IPS-NIHi7 (cell line): Measurements from ENCODE around the gene EVA1C.
"Not testable (repeated sequence)": the region's sequence is repeated elsewhere in the genome, so short reads cannot be mapped to it uniquely, and the experiment has no call there.

ENCODE experiments used
- DNase-seq: peaks from one replicate; pipeline ENCODE4 v3.0.0; 2012; ENCODE audit warnings: mixed read lengths; ENCODE audit errors: extremely low spot score

Gene EVA1C

DNA sequence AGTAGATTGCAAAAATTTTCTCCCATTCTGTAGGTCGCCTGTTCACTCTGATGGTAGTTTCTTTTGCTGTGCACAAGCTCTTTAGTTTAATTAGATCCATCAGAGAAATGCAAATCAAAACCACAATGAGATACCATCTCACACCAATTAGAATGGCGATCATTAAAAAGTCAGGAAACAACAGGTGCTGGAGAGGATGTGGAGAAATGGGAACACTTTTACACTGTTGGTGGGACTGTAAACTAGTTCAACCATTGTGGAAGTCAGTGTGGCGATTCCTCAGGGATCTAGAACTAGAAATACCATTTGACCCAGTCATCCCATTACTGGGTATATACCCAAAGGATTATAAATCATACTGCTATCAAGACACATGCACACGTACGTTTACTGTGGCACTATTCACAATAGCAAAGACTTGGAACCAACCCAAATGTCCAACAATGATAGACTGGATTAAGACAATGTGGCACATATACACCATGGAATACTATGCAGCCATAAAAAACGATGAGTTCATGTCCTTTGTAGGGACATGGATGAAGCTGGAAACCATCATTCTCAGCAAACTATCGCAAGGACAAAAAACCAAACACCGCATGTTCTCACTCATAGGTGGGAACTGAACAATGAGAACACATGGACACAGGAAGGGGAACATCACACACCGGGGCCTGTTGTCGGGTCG, 21.8 kb upstream of the EVA1C start:
- not testable (repeated sequence) for DNase-seq

DNA sequence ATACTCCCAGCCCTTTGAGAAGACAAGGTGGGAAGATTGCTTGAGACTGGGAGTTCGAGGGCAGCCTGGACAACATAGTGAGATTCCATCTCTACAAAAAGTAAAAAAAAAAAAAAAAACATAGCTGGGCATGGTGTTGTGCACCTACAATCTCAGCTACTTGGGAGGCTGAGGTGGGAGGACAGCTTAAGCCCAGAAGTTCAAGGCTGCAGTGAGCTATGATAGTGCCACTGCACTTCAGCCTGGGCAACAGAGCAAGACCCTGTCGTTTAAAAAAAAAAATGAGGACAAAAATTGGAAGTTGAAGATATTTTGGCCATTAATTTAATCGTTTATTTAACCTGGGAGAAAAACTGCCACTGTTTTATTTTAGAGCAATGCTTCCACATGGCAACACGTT, 20.8 kb upstream of the EVA1C start:
- no peak for DNase-seq

DNA sequence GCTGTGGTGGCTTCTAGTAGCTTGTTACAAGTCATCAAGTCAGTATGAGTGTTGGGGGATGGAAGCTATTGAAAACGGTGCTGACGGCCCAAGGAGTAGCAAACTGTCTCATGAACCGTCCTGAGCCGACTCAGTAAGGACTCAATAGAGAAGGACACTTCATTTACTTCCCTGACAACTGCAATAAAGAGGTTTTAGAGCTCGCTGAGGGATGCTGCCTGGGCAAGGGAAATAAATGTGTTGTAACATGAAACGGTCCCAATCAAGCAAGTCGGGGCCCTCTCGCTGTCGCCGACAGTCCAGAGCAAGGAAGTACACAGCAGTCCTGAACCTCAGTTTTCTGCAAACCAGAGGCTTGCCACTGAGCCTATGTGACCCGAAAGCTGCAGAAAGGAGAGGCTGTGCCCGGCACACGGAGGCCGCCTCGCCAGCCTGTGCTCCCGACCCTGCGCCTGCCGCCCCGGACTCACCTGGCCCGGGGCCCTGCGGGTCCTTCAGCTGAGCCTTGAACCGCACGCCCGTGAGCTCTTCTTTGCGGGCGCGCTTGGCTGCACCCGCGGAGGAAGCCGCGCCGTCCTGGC, 20.1 kb upstream of the EVA1C start:
- peak; percentile 33 for DNase-seq

DNA sequence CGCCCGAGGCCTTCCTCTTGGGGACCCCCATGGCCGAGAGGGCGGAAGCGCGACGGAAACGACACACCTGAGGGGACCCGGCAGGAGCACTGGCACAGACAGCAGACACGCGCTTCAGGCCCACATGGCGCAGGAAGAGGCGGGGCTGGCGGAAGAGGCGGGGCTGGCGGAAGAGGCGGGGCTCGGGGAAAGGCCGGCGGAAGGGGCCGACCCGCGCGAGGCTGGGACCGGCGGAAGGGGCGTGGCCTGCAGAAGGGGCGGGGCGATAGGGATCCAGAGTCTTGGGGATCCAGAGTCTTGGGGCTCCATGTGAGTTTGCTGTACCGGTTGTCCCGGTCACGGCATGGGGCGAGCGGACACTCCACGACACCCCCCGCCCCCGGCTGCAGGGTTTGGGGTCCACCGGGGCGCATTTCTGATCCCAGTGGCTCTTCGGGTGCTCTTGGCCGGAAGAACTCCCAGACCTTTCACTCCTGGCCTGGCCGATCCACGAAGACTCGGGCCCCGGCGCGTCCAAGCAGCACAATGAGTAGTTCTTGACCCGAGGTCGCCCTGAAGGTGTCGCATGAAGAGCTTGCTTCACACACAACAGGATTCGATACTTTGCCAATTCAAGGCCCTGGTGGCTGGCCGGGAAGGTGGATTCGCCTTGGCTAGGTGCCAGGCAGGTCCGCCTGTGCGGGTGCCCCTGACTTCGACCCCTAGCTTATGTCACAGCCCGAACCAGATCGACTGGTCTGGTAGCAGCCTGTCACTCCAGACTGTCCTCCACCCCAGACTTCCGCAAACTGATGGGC, 19.4 kb upstream of the EVA1C start, which contains the start of gene URB1:
TSS of gene URB1 (minus strand) at position 133 of the 797 bp plus-strand sequence. CDS start at position 31, 102 bp downstream.
- DNase-seq, result peak; percentile 97

DNA sequence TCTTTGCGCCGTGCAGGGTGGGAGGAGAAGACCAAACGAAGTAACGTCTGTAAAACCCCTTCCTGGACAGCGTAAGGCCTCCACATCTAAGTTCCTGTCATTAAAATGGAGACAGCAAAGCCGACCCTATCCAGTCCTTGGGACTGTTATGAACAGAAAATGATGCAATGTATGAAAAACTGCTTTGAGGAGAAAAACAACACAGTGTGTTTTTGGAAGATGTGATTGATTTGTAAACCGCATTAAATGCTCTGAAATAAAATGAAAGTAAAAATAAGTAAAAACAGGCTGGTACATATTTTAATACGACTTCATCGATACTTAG, 18.9 kb upstream of the EVA1C start:
- no peak for DNase-seq

DNA sequence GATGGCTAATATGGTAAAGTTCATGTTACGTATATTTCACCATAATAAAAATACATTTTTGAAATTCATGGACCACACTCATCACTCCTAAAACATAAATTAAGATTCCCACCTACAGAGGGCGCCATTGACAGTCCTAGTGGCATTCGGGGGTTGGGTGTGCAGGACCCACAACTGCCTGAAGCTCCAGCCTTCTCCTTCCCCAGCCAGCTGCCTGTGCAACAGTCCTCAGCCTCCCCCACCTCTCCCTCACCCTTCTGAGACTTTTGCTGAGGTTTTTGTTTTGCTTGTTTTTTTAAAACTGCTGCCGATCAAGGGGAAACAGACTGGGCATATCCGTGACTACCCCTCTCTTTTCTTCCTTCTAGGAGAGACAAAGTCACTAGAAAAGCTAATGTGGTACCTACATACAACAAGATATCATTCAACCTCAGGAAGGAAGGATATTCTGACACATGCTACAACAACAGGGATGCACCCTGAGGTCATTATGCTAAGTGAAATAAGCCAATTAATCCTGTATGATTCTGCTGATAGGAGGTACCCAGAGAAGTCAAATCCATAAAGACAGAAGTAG, 9.2 kb upstream of the EVA1C start:
- peak; percentile 85 for DNase-seq

DNA sequence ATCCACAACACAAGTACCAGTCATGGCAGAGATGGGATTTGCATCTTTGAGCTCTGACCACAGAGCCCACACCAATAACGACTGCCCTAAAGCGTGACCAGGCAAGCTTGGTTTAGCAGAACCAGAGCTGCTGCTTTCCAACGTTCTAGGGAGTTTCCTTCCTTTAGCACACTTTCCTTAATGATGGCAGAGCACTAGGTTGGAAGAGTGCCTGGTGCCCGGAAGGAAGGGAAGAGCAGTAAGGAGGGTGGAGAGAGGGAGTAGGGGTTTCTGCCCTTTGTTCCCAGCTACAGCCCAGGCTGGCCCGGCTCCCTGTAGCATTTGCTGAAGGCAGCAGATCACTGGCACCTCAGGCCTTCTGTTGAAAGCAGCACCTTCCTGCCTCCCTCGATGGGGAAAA, 6.1 kb upstream of the EVA1C start:
- no peak for DNase-seq

DNA sequence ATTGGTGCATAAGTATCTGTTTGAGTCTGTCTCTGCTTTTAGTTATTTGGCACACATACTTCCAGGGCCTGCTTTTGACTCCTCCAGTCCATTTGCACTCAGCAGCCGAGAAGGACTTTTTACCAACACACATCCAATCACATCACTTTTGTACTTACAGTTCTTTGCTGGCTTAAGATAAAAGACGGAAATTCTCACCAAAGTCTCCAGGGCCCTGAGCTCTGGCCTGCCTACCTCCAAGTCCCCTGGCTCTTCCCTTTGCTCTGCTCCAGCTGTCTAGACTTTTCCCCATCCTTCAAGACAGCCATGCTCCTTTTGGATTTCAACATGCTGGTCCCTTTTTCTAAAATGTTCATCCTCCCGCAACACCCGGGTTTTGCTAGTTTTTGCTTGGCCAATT, 2.2 kb upstream of the EVA1C start:
- DNase-seq, result no peak

DNA sequence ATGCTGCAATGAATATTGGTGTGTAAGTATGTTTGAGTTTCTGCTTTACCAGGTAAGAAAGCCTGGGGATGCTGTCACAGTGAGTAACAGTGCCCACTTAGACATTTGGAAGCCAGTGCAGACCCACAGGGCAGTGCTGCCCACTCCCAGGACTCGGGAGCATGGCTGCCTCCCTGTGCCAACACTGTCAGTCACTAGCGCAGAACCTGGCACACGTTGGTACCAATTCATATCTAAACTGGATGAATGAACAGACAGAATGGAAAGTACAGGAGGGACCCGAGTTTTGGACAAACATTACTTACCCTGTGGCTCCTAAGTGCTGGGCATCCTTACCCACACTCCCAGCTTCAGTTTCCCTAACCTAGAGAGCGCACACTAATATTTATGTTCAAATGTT, 1.6 kb upstream of the EVA1C start:
- DNase-seq, result no peak

DNA sequence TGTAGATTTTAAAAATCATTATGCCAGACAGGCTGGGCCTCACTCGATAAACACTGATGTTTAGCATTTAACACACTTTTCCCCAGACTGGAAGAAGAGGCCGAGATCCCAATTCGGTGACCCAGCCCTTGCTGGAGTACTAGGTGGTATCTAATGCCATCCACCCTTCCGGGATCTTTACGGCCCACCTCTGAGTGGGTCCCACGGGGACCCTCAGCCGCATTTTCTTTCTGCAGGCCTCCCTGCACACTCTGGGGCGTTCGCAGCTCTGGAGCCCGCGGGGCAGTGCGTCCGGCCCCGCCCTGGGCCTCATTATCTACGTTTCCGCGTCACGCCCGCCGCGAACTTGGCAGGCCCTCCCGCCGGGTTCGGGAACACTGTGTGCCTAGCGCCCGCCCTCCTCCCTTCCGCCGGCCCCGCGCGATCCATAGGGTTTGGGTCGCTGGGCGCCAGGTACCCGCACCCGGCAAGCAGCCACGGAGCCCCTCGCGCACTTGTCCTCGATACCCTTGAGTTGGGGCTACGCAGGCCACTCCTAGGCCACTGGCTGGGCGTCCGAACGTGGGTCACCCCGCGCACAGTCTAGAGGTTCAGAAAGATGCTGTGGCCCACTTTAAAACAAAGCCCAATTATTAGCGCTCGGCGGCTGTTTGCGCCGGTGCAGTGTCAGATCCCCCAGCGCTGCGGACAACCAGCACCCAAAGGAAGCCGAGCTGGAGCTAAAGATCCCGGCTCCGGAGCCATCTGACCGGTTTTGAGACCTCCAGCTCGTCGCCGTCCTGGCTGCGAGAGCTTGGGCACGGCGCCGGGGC, 950 bp upstream of the EVA1C start:
- DNase-seq, result no peak

DNA sequence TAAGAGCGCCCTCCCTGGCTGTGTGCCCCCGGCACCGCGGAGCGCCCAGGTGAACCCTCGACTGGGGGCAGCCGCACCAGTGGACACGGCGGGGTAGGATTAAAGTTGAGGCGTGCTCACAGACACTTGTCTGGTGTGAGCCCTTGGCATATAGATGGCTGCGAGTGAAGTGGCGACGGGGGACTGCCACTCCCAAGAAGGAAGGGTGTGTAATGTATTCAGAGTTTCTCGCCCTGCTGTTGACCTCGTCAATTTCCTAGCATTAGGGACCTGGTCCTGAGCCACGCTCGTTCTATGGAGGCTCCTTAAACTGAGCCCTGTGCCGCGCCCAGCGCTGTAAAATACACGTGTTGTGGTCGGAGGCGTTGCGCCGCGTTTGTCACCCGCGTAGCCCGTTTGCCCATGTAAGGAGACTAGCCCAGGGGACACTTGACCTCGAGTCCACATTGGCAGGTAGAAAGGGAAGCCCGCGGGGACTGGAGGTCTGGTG, 554 bp downstream of the EVA1C start:
- no peak for DNase-seq

DNA sequence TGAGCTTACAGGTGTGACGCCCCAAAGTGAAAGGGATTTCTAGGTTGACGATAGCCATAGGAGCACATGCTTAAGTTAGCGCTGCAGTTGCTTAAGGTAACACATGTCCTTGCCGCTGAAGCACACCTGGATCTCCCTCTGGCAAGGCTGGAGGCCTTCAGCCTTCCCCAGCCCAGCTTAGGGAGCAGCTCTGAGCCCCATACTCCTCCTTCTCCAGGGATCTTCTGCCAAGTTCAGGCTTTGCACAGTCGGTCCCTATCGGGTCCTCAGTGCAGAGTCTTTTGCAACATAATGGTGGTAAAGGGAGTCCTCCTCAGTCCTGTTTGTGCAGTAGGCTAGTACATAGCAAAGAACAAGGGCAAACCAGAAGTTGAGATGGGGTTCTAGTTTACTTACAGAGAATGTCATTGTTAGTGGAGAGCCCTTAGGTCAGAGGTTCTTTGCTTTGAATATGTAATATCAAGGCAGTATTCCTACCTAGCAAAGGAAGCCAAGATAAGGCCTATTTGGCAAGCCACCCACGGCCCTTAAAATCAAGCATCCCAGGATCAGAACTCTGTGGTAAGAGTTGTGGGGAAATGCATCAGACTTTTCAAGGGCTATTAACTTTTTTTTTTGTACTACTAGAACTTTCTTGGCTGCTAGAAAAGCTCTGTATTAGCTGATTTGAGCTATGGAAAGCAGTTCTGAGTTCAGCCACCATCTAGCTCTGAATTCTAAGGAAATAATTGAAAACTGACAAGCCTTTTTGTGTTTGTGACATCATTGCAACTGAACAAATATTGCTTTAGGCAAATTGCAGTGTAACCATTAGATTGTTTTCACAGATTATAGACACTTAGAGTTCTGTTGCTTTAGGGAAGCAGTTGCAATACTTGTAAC, 1.4 kb downstream of the EVA1C start:
- DNase-seq, result no peak

DNA sequence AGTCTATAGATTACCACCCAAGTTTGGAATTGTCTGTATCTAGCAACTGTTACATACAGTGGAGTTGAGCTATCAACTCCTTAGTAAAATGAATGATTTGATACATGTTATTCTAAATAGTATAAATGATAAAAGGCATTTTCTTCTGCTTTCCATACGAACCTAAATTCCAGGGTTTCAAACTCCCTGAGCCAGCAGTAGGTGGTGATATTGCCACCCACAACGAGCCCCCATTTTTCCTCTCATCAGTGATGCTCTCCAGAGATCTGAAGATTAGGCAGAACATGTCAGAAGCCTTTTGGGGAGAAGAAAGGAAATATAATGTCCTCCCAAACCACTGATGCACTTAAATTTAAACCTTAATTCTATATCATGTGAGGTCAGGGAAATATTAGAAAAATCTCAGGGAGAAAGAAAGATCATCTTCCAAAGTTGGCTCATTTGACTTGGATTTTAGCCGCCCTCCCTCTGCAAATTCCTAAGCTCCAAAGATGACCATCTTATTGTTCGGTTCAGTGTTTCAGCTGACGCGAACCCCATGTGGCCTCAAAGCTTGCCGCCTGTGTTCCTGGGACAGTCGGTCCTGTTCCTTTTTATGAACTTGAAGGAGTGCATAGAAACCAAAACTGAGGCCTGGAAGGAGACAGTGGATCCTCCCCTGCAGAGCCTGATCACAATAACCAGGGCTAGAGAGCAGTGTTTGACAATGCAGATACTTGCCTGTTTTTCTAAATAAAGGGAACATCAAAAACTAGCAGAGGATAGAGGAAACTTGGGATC, 2.3 kb downstream of the EVA1C start:
- no peak for DNase-seq

DNA sequence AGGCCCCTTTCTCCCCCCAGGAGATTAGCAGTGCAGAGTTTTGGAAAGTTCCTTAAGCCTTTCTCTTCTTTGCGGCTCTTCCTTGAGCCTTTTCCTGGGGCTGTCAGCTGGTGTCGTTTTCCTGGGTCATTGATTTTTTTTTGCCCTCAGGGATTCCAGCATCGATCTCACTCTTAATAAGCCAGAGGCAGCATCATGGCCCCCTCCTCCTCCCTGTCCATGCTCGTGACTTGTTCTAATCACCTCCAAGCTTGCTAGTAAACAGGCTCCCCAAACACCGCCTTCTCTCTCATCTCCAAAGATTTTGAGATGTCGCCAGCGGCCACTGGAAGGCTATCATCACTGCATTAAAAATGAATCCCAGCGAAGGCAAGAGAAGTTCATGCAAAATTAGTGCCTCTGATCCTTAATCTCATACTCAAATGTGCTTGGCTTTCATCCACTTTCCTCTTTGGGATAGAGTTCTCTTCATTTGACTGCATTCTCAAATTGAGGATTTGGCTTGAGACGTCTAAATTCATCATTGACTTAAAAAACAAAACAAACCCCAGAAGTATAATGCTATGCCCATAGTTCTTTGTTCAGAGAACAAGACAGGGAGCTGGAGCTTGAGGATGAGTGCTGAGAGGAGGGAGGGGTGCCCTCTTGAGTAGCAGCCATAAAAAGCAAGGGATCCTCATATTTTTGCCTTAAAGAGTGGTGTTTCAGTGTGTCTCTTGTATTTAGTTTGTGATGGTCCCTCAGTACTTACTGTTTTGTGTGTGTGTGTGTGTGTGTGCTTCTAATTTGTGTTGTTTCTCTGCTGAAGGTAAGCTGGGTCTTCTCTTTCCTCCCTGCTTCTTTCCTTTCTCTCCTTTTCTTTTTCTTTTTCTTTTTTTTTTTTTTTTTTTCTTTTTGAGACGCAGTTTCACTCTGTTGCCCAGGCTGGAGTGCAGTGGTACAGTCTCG, 3.2 kb downstream of the EVA1C start:
- no peak for DNase-seq

DNA sequence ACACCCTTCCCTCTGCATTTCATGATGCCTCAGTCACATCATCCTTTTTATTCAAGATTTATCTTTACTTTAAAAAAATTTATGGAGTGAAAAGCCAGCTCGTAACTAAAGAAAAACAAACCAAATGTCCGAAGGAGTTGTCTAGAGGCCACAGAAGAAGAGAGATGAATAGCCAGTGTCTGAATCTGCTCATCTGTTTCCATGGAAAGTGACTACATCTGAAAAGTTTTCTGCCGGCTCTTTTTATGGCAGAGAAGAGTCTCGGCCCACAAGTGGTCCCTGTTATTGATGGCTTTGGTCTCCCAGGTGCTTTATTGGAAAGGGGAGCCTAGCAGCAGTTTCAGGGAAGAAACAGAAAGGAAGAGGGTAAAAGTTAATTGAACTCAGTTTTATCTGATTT, 5.6 kb downstream of the EVA1C start:
- no peak for DNase-seq

DNA sequence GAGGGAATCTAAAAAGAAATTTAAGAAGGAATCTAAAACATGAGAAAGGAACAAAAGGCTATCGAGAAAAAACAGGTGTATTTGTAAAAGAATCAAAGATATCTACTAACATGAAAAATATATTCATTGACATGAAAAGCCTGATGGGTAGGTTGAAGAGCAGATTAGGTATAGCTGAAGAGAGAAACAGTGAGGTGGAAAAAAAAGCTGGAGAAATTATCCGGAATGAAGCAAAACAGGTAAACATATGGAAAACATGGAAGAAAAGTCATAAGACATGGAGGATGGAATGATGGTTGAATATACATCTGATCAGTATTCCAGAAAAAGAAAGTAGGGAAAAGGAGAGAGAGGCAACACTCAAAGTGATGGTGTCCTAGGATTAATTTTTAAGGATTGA, 9.6 kb downstream of the EVA1C start:
- DNase-seq, result no peak

DNA sequence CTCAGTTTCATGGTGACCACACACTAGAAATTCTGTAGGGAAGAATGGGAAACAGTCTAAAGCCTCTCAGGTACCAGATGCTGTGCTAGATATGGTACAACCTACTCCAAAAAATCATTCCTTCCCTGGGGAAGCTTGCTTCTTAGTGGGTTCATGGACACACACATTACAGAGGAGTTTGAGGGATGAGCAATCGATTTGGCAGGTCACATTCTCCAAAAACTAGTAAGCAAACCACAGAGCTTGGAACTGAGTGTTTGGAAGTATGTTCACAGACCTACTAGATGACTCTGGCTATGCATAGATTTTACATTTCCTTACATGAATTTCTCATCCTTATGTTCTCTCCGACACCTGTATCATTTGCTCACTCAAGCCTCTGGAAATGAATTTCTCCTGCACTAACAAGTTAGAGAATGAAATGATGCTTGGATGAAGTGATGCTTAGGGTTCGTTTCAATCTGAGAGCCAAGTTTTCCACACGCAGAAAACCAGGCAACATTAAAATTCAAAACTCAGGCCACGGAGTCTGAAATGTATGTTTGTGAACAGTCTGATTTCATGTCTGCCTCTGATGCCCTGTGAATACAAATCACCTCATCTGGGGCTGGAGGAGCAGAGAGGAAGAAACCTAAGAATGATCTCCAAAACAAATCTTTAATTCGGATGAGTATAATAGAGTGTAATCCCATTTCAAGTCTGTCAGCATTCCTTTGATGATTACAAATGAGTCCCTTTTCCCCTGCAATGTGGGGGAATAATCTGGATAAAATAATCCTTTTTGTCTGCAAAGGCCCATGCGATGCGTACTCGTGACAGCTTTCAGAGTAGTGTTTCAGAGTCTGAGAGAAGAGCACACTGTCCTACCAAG, 11.0 kb downstream of the EVA1C start:
- DNase-seq, result no peak

DNA sequence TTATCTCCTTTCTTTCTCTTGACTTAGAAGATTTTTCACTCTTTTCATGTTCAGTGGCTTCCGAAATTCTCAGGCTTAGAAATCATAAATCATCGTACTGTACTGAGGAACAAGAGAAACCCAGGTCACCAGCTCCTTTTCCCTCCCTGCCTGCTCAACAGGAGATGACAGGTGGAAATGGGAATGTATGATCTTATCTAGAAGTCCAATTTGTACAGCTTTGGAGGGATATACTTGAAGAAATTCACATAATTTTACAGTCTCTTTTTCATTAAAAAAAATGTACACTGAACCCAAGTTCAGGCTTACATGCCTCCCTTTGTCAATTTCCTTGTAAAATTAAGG, 11.7 kb downstream of the EVA1C start:
- DNase-seq, result no peak
